Trophoblast cell (in vitro differentiated cells and primary cell): ENCODE measurements around the gene ARFGEF2.

Experiments used
- DNase-seq, 2 donors: peaks; one replicate each; pipeline ENCODE4 v3.0.0-alpha.2; 2016
- H2AFZ ChIP-seq: 2 replicates; pipeline ENCODE4 v1.6.1; 2013; ENCODE audit warnings: low read length, moderate library complexity, mild to moderate bottlenecking; ENCODE audit not compliant: insufficient read depth, poor library complexity
- H2AK5ac ChIP-seq: 2 replicates; pipeline ENCODE4 v1.6.1; 2013; ENCODE audit warnings: mild to moderate bottlenecking, low read length
- H2BK120ac ChIP-seq: 2 replicates; pipeline ENCODE4 v1.6.1; 2013; ENCODE audit warnings: low read length, mild to moderate bottlenecking, moderate library complexity; ENCODE audit not compliant: insufficient read depth, poor library complexity
- H2BK12ac ChIP-seq: 2 replicates; pipeline ENCODE4 v1.6.1; 2013; ENCODE audit warnings: mild to moderate bottlenecking, low read length, moderate library complexity
- H2BK5ac ChIP-seq: 2 replicates; pipeline ENCODE4 v1.6.1; 2013; ENCODE audit warnings: low read length, low read depth, moderate library complexity, mild to moderate bottlenecking; ENCODE audit not compliant: poor library complexity
- H3K14ac ChIP-seq: 2 replicates; pipeline ENCODE4 v1.6.1; 2013; ENCODE audit warnings: mild to moderate bottlenecking, low read length
- H3K18ac ChIP-seq: 2 replicates; pipeline ENCODE4 v1.6.1; 2013; ENCODE audit warnings: mild to moderate bottlenecking, low read length
- H3K23ac ChIP-seq: 2 replicates; pipeline ENCODE4 v1.6.1; 2013; ENCODE audit warnings: low read length
- H3K27ac ChIP-seq: 2 replicates; pipeline ENCODE4 v1.5.1; 2013; ENCODE audit warnings: low read depth, mild to moderate bottlenecking, inconsistent platforms, low read length, moderate library complexity
- H3K27me3 ChIP-seq: 2 replicates; pipeline ENCODE4 v1.6.1; 2013; ENCODE audit warnings: inconsistent platforms, mild to moderate bottlenecking, low read length, moderate library complexity; ENCODE audit not compliant: insufficient read depth
- H3K36me3 ChIP-seq, 2 experiments: 1 replicate in 1 of 2; 2 replicates in 1 of 2; pipeline ENCODE4 v1.6.1; 2013; ENCODE audit warnings: low read length in 2 of 2, mild to moderate bottlenecking in 2 of 2, moderate library complexity in 1 of 2; ENCODE audit not compliant: insufficient read depth in 2 of 2, control insufficient read depth in 1 of 2
- H3K4ac ChIP-seq: 2 replicates; pipeline ENCODE4 v1.6.1; 2013; ENCODE audit warnings: low read depth, mild to moderate bottlenecking, low read length, moderate library complexity
- H3K4me1 ChIP-seq, 2 experiments: 1 replicate in 1 of 2; 2 replicates in 1 of 2; pipeline ENCODE4 v1.6.1; 2013; ENCODE audit warnings: low read length in 2 of 2, mild to moderate bottlenecking in 2 of 2, moderate library complexity in 1 of 2; ENCODE audit not compliant: insufficient read depth in 2 of 2, control insufficient read depth in 1 of 2
- H3K4me2 ChIP-seq: 2 replicates; pipeline ENCODE4 v1.6.1; 2013; ENCODE audit warnings: inconsistent platforms, mild to moderate bottlenecking, low read length, moderate library complexity
- H3K4me3 ChIP-seq: 2 replicates; pipeline ENCODE4 v1.5.1; 2013; ENCODE audit warnings: mild to moderate bottlenecking, low read depth, low read length, inconsistent platforms
- H3K79me1 ChIP-seq: one replicate; pipeline ENCODE4 v1.6.1; 2013; ENCODE audit warnings: low read length
- H3K79me2 ChIP-seq: 2 replicates; pipeline ENCODE4 v1.6.1; 2013; ENCODE audit warnings: low read length, mild to moderate bottlenecking; ENCODE audit not compliant: control insufficient read depth, insufficient read depth, poor library complexity
- H3K9ac ChIP-seq: 2 replicates; pipeline ENCODE4 v1.6.1; 2013; ENCODE audit warnings: mild to moderate bottlenecking, low read length
- H3K9me3 ChIP-seq: 2 replicates; pipeline ENCODE4 v1.6.1; 2013; ENCODE audit warnings: low read depth, mild to moderate bottlenecking, control low read depth, inconsistent platforms, low read length; ENCODE audit not compliant: insufficient read depth
- H4K12ac ChIP-seq: 2 replicates; pipeline ENCODE4 v1.6.1; 2013; ENCODE audit warnings: low read depth, mild to moderate bottlenecking, low read length, moderate library complexity
- H4K8ac ChIP-seq: 2 replicates; pipeline ENCODE4 v1.6.1; 2013; ENCODE audit warnings: low read depth, mild to moderate bottlenecking, low read length, moderate library complexity
- H4K91ac ChIP-seq: one replicate; pipeline ENCODE4 v1.6.1; 2013; ENCODE audit warnings: low read depth, mild to moderate bottlenecking, low read length, moderate library complexity
- WGBS: extraction: QIAGEN DNeasy Blood & Tissue Kit; methylation state at CpG from one replicate; pipeline ENCODE4 v1.1.7; 2013; ENCODE audit warnings: missing lambda C conversion rate; ENCODE audit not compliant: insufficient read length, insufficient coverage; ENCODE audit errors: extremely low coverage; 5-methylcytosine and 5-hydroxymethylcytosine counted together

The ARFGEF2 gene

GRCh38 chr20:48905297-48905647, 16.2 kb upstream of the ARFGEF2 start:
- Histone ChIP-seq H3K4me3 (no peak overlapping the region), H3K79me2 (no peaks in the 10 kb centered on the region), H2BK5ac (no peak overlapping the region), H2AFZ (no peak overlapping the region), H2BK12ac (no peak overlapping the region), H3K27me3 (no peaks in the 10 kb centered on the region), H3K36me3 (no peaks in the 10 kb centered on the region), H2AK5ac (no peak overlapping the region), H3K9ac (no peak overlapping the region), H3K79me1 (no peaks in the 10 kb centered on the region), H3K23ac (no peak overlapping the region), H3K4ac (no peak overlapping the region), H3K14ac (no peak overlapping the region), H4K91ac (no peak overlapping the region), H4K8ac (no peak overlapping the region), H2BK120ac (no peak overlapping the region), H3K27ac (no peak overlapping the region), H3K4me1 (no peaks in the 10 kb centered on the region), H3K9me3 (peaks cover 2% of the 10 kb centered on the region), H4K12ac (no peak overlapping the region), H3K4me2 (no peak overlapping the region), H3K18ac (no peak overlapping the region)
- no CpG with 5 or more reads among the region's 5 CpGs for WGBS
- DNase-seq, result no peak

- no peak overlapping the region for H2AK5ac ChIP-seq
- H3K9me3 ChIP-seq, result peaks cover 4% of the 10 kb centered on the region
- H2BK12ac ChIP-seq, result no peak overlapping the region
- H2AFZ ChIP-seq, result no peak overlapping the region
- no peak overlapping the region for H3K14ac ChIP-seq
- H3K18ac ChIP-seq, result no peak overlapping the region
- H4K91ac ChIP-seq, result no peak overlapping the region
- no peak overlapping the region for H2BK5ac ChIP-seq
- H3K4me1 ChIP-seq, result no peaks in the 10 kb centered on the region
- no peak overlapping the region for H4K8ac ChIP-seq
- H3K4ac ChIP-seq, result no peak overlapping the region
- no peak for DNase-seq
- no peak overlapping the region for H2BK120ac ChIP-seq
- H3K27me3 ChIP-seq, result no peaks in the 10 kb centered on the region
- H3K9ac ChIP-seq, result no peak overlapping the region
- no peaks in the 10 kb centered on the region for H3K36me3 ChIP-seq
- no peaks in the 10 kb centered on the region for H3K79me1 ChIP-seq
- H4K12ac ChIP-seq, result no peak overlapping the region
- H3K27ac ChIP-seq, result no peak overlapping the region
- no peaks in the 10 kb centered on the region for H3K79me2 ChIP-seq
- no peak overlapping the region for H3K4me2 ChIP-seq
- no peak overlapping the region for H3K23ac ChIP-seq
- WGBS, result no CpG with 5 or more reads among the region's 7 CpGs
- H3K4me3 ChIP-seq, result no peak overlapping the region
Observed at GRCh38 chr20:48906221-48906877, 15.2 kb upstream of the ARFGEF2 start.

- H2AFZ ChIP-seq, result no peak overlapping the region
- no peak overlapping the region for H3K9ac ChIP-seq
Observed at GRCh38 chr20:48908656-48909319, 12.7 kb upstream of the ARFGEF2 start.

GRCh38 chr20:48909910-48910309, 11.6 kb upstream of the ARFGEF2 start:
- H3K27me3 ChIP-seq, result no peaks in the 10 kb centered on the region
- H4K8ac ChIP-seq, result no peak overlapping the region
- H4K91ac ChIP-seq, result no peak overlapping the region
- no peak overlapping the region for H3K4me2 ChIP-seq
- H3K27ac ChIP-seq, result no peak overlapping the region
- no peak overlapping the region for H2AFZ ChIP-seq
- H3K79me2 ChIP-seq, result no peaks in the 10 kb centered on the region
- no peak overlapping the region for H3K23ac ChIP-seq
- no peak overlapping the region for H3K4me3 ChIP-seq
- H2AK5ac ChIP-seq, result no peak overlapping the region
- H3K14ac ChIP-seq, result no peak overlapping the region
- no peak for DNase-seq
- H3K18ac ChIP-seq, result no peak overlapping the region
- H4K12ac ChIP-seq, result no peak overlapping the region
- H2BK5ac ChIP-seq, result no peak overlapping the region
- no peaks in the 10 kb centered on the region for H3K79me1 ChIP-seq
- peaks cover 4% of the 10 kb centered on the region for H3K9me3 ChIP-seq
- WGBS, result no CpG with 5 or more reads among the region's 2 CpGs
- no peak overlapping the region for H3K4ac ChIP-seq
- H3K36me3 ChIP-seq, result no peaks in the 10 kb centered on the region
- H2BK12ac ChIP-seq, result no peak overlapping the region
- H3K4me1 ChIP-seq, result no peaks in the 10 kb centered on the region
- H2BK120ac ChIP-seq, result no peak overlapping the region
- no peak overlapping the region for H3K9ac ChIP-seq

More at GRCh38 chr20:48908656-48909319, 12.7 kb upstream of the ARFGEF2 start:
- no peak overlapping the region for H4K12ac ChIP-seq
- no peak overlapping the region for H4K8ac ChIP-seq
- no peaks in the 10 kb centered on the region for H3K4me1 ChIP-seq
- no peaks in the 10 kb centered on the region for H3K27me3 ChIP-seq
- no peak overlapping the region for H2BK12ac ChIP-seq
- peaks cover 4% of the 10 kb centered on the region for H3K9me3 ChIP-seq
- no peak overlapping the region for H3K23ac ChIP-seq
- DNase-seq, result no peak
- H2AK5ac ChIP-seq, result no peak overlapping the region
- no peak overlapping the region for H3K27ac ChIP-seq
- H3K4ac ChIP-seq, result no peak overlapping the region
- no peak overlapping the region for H4K91ac ChIP-seq
- no peak overlapping the region for H2BK120ac ChIP-seq
- no CpG with 5 or more reads among the region's 2 CpGs for WGBS
- no peak overlapping the region for H3K4me2 ChIP-seq
- H3K4me3 ChIP-seq, result no peak overlapping the region
- H3K36me3 ChIP-seq, result no peaks in the 10 kb centered on the region
- no peak overlapping the region for H3K18ac ChIP-seq
- no peak overlapping the region for H3K14ac ChIP-seq
- H2BK5ac ChIP-seq, result no peak overlapping the region
- no peaks in the 10 kb centered on the region for H3K79me1 ChIP-seq
- H3K79me2 ChIP-seq, result no peaks in the 10 kb centered on the region
